ENCODE results near the gene LRFN3.
"Not testable (repeated sequence)": the region's sequence is repeated elsewhere in the genome, so short reads cannot be mapped to it uniquely, and the experiment has no call there.

The LRFN3 gene

GRCh38 chr19:35938282-35939224, 2.4 kb downstream of the LRFN3 start:
- no peak for DNase-seq

- DNase-seq, result no peak
Observed at GRCh38 chr19:35939307-35940077, 3.3 kb downstream of the LRFN3 start.

GRCh38 chr19:35940078-35940775, 4.1 kb downstream of the LRFN3 start:
- DNase-seq, result no peak

- DNase-seq, result no peak
Observed at GRCh38 chr19:35940839-35941238, 4.7 kb downstream of the LRFN3 start.

GRCh38 chr19:35942235-35942634, 6.1 kb downstream of the LRFN3 start:
- no peak for DNase-seq

GRCh38 chr19:35943321-35944301, 7.4 kb downstream of the LRFN3 start:
- no peak for DNase-seq

DNA sequence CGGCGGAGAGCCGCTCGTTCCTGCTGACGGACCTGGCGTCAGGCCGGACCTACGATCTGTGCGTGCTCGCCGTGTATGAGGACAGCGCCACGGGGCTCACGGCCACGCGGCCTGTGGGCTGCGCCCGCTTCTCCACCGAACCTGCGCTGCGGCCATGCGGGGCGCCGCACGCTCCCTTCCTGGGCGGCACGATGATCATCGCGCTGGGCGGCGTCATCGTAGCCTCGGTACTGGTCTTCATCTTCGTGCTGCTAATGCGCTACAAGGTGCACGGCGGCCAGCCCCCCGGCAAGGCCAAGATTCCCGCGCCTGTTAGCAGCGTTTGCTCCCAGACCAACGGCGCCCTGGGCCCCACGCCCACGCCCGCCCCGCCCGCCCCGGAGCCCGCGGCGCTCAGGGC, 8.4 kb downstream of the LRFN3 start:
- no peak for DNase-seq

- DNase-seq, result no peak
Observed at GRCh38 chr19:35945121-35945790, 9.1 kb downstream of the LRFN3 start.

DNA sequence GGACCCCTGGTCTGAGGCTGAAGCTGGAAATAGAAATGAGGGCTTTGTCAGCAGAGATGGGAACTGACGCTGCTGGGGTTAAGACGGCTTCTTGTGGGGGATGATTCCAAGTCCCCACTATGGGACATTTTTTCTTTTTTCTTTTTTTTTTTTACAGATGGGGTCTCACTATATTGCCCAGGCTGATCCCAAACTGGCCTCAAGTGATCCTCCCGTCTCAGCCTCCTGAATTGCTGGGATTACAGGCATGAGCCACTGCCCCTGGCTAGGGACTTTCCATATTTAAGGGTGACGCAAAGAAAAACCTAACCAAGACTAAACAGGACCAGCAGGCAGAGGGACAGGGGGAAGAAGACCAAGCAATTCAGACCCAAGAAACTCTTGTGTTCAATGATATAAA, 10.0 kb downstream of the LRFN3 start:
- DNase-seq, result no peak

GRCh38 chr19:35949131-35949530, 13.0 kb downstream of the LRFN3 start:
- DNase-seq, result no peak

GRCh38 chr19:35955881-35956634, 19.9 kb downstream of the LRFN3 start:
- DNase-seq, result no peak

GRCh38 chr19:35957411-35957810, 21.2 kb downstream of the LRFN3 start:
- DNase-seq, result not testable (repeated sequence)

- DNase-seq, result peak in 1 of 58 donors; percentile 7
Observed at GRCh38 chr19:35958660-35959039, 22.5 kb downstream of the LRFN3 start.

DNA sequence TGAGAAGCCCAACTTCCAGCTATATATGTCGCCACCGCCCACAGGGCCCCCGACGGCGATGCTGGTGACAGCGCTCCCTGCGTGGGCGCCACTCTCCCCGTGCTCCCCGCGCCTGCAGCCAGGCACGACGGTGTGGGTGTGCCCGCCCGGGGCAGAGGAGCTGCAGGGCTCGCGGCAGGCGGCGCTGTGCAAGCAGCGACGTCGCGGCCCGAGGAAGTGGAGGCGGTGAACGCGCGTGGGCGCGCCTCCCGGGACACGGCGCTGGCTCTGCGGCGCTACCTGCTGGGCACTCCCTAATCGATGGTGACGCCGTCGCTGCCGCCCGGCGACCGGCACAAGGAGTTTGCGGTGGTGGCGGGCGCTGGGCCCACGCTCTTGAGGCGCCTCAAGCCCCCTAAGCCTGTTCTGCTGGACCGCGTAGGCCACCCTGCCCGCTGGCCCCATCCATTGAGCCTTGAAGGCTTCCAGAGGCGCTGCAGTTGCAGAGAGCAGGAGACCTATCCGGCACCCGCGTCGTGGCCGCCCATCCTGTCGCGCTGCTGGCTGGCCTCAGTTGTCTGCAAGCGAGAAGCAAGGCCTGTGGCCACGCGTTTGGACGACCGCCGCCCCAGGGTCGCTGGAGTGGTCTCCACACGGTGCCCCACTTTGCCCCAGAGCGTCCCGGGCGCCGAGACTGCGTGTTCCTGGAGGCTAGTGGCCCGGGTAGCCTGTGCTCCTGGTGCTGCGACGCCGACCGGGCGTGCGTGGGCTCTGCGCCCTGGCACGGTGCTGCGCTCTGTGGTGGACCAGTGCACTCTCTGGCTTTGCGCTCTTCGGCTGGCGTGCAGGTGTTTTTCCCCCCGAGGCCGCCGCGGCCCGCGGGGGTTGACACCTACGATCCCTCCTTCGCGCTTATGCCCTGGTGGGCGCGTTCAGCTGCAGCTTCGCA, 23.1 kb downstream of the LRFN3 start:
- peak in 36 of 58 donors; percentile 10 to 72 (median 30) for DNase-seq

- no peak for DNase-seq
Observed at GRCh38 chr19:35959968-35960320, 23.8 kb downstream of the LRFN3 start.

DNA sequence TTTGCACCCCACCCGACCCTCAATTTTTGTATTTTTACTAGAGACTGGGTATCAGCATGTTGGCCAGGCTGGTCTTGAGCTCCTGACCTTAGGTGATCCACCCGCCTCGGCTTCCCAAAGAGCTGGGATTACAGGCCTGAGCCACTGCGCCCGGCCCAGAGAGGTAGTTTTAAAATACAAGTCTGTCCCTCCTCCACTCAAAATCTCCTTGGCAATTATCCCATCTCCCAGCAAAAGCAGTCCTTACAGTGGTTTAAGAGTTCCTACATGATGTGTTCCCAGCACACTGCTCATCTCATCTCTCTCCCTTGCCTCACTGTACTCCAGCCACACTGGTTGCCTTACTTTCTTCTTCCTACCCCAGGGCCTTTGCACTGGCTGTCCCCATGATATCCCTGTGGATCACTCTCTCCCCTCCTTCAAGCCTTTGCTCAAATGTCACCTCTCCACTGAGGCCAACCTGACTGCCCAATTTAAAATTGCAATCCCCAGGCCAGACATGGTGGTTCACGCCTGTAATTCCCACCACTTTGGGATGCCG, 24.3 kb downstream of the LRFN3 start:
- no peak for DNase-seq

- DNase-seq, result no peak
Observed at GRCh38 chr19:35963514-35963913, 27.3 kb downstream of the LRFN3 start.

GRCh38 chr19:35966771-35967170, 30.6 kb downstream of the LRFN3 start:
- DNase-seq, result no peak

Measured in anterior cingulate cortex (tissue), 58 donors.